ENCODE data around the gene TRIM33. TPM values are rescaled to one million over a fixed set of nuclear protein-coding genes. Genes with fewer than 3 reads are reported as not detected.
A peak's percentile ranks its signal among the peaks of the same experiment; 100 is the strongest.

TRIM33 gene
- total RNA-seq, 4 donors from 2014 or later, result 17.1 to 33.0 (median 25.3) TPM

GRCh38 chr1:114509596-114510273 lies 1.3 kb downstream of the TRIM33 start:
- Histone ChIP-seq H3K9me3 (no peaks in the 10 kb centered on the region), H3K27me3 (no peaks in the 10 kb centered on the region), H3K36me3 (no peaks in the 10 kb centered on the region), H3K27ac (peak overlapping the region; percentile 88 to 99 (median 96)), H3K4me1 (peaks cover 41 to 42% of the 10 kb centered on the region in 2 donors), H3K4me3 (peak overlapping the region; percentile 67 to 100 (median 80))
- TF ChIP-seq POLR2A (IDR thresholded peaks at IDR 0.05) (no peak), CTCF (IDR thresholded peaks at IDR 0.05 in 4 of 5, conservative IDR thresholded peaks at IDR 0.05 in 1 of 5) (no peak)
- ATAC-seq, result no peak
- intact Hi-C loops (cut with DNase I; ENCODE audit: low total_unique reads) (loop anchor here (2.0 to 10.0 kb wide), 2 partner anchors 159 to 705 kb away; no protein-coding TSS in a partner anchor), in situ Hi-C loops (cut with MboI; ENCODE audit: low sequenced_read_pairs in 4 of 4) (loop anchor here in 2 of 4 donors (5.0 to 10.0 kb wide), 2 partner anchors 73 to 255 kb away; partner anchors contain the start of gene BCAS2 (in 1 of the 2))
- no peak for DNase-seq

GRCh38 chr1:114508386-114508898 lies 2.6 kb downstream of the TRIM33 start:
- Histone ChIP-seq H3K36me3 (no peaks in the 10 kb centered on the region), H3K4me3 (peak overlapping the region in 1 of 4 donors; percentile 5), H3K4me1 (peaks cover 42 to 44% of the 10 kb centered on the region in 2 donors), H3K27me3 (no peaks in the 10 kb centered on the region), H3K27ac (no peak overlapping the region), H3K9me3 (no peaks in the 10 kb centered on the region)
- intact Hi-C loops (cut with DNase I; ENCODE audit: low total_unique reads), result loop anchor here (10.0 kb wide), 1 partner anchor 704 kb away; no protein-coding TSS in a partner anchor
- DNase-seq, result no peak
- TF ChIP-seq CTCF (IDR thresholded peaks at IDR 0.05 in 4 of 5, conservative IDR thresholded peaks at IDR 0.05 in 1 of 5), result no peak
- no peak for TF ChIP-seq POLR2A (IDR thresholded peaks at IDR 0.05)
- in situ Hi-C loops (cut with MboI; ENCODE audit: low sequenced_read_pairs in 4 of 4), result loop anchor here in 2 of 4 donors (5.0 to 10.0 kb wide), 2 partner anchors 74 to 256 kb away; partner anchors contain the start of gene BCAS2 (in 1 of the 2)
- ATAC-seq, result no peak

GRCh38 chr1:114507513-114507912 lies 3.5 kb downstream of the TRIM33 start:
- no peaks in the 10 kb centered on the region for H3K9me3 ChIP-seq
- DNase-seq, result no peak
- H3K4me3 ChIP-seq, result no peak overlapping the region
- TF ChIP-seq CTCF (IDR thresholded peaks at IDR 0.05 in 4 of 5, conservative IDR thresholded peaks at IDR 0.05 in 1 of 5) (no peak), POLR2A (IDR thresholded peaks at IDR 0.05) (no peak)
- in situ Hi-C loops (cut with MboI; ENCODE audit: low sequenced_read_pairs in 4 of 4) (loop anchor here in 2 of 4 donors (5.0 to 10.0 kb wide), 2 partner anchors 75 to 257 kb away; partner anchors contain the start of gene BCAS2 (in 1 of the 2)), intact Hi-C loops (cut with DNase I; ENCODE audit: low total_unique reads) (loop anchor here (10.0 kb wide), 1 partner anchor 703 kb away; no protein-coding TSS in a partner anchor)
- H3K27me3 ChIP-seq, result no peaks in the 10 kb centered on the region
- H3K4me1 ChIP-seq, result peaks cover 39 to 47% of the 10 kb centered on the region in 2 donors
- no peak overlapping the region for H3K27ac ChIP-seq
- ATAC-seq, result no peak
- no peaks in the 10 kb centered on the region for H3K36me3 ChIP-seq

- Histone ChIP-seq H3K27me3 (no peaks in the 10 kb centered on the region), H3K4me3 (no peak overlapping the region), H3K36me3 (no peaks in the 10 kb centered on the region), H3K27ac (no peak overlapping the region), H3K4me1 (peaks cover 39 to 44% of the 10 kb centered on the region in 2 donors), H3K9me3 (no peaks in the 10 kb centered on the region)
- TF ChIP-seq CTCF (IDR thresholded peaks at IDR 0.05 in 4 of 5, conservative IDR thresholded peaks at IDR 0.05 in 1 of 5), result no peak
- no peak for TF ChIP-seq POLR2A (IDR thresholded peaks at IDR 0.05)
- ATAC-seq, result no peak
- in situ Hi-C loops (cut with MboI; ENCODE audit: low sequenced_read_pairs in 4 of 4), result loop anchor here in 2 of 4 donors (5.0 to 10.0 kb wide), 2 partner anchors 77 to 260 kb away; partner anchors contain the start of gene BCAS2 (in 1 of the 2)
- intact Hi-C loops (cut with DNase I; ENCODE audit: low total_unique reads), result loop anchor here (10.0 kb wide), 1 partner anchor 700 kb away; no protein-coding TSS in a partner anchor
- no peak for DNase-seq
Observed at GRCh38 chr1:114505148-114505561, 5.8 kb downstream of the TRIM33 start.
